Measurements from ENCODE around the gene CDC42SE2. TPM values are rescaled to one million over a fixed set of nuclear protein-coding genes. Genes with fewer than 3 reads are reported as not detected.

CDC42SE2 gene
- total RNA-seq, 1 experiment from 2014 or later: 22.5 TPM

DNA sequence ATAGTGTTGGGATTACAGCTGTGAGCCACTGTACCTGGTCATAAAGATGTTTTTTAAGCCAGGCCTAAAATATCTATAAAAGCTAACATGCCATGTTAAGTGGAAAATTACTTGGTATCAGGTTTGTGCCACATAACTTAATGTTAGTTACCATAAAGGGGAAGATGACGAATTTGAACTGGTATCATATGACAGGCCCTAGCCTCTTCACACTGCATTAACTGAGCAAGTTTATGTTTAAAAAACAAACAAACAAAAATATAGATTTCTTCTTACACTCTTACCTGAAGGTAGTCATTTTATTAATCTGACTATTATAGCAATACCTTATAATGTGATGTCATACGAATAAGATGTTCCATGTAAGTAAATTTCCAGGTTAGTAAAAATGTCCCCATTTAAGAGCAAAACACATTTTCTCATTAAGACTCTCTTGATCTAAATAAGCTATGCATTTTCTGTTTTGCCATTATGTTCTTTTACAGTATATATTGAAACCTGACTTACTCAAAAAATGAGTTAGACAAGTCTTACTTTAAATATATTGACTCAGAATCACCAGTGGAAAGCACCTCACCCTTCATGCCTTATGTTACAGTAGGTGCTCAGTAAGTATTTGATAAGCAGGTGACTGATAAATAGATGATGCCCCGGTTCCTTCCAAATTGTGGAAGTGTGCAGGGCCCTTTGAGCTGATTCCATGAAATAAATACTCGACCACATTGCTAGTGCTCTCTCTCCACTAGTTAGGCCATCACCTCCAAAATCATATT lies 125.4 kb downstream of the CDC42SE2 start:
- Mint-ChIP-seq H3K27ac (peak overlapping the region; percentile 19; the same call in 1 of the 2 replicates), H3K27me3 (ENCODE audit: low read depth) (no peaks in the 10 kb centered on the region), H3K4me1 (peaks cover 14% of the 10 kb centered on the region), H3K9me3 (no peaks in the 10 kb centered on the region), H3K4me3 (no peak overlapping the region), H3K36me3 (peaks cover 29% of the 10 kb centered on the region)
- POLR2A ChIA-PET: interaction anchor here (0.7 kb wide), 1 partner anchor 1476 kb away, joined by 3 read pairs; no protein-coding TSS in a partner anchor
- no peak for DNase-seq (ENCODE audit: low spot score)
- TF ChIP-seq CBFB (CRISPR knock-in tag; IDR thresholded peaks at IDR 0.05; ENCODE audit: low read depth): no peak
- no peak for TF ChIP-seq GTF2I (CRISPR knock-in tag; conservative IDR thresholded peaks at IDR 0.05)
- TF ChIP-seq, protein P1, sequence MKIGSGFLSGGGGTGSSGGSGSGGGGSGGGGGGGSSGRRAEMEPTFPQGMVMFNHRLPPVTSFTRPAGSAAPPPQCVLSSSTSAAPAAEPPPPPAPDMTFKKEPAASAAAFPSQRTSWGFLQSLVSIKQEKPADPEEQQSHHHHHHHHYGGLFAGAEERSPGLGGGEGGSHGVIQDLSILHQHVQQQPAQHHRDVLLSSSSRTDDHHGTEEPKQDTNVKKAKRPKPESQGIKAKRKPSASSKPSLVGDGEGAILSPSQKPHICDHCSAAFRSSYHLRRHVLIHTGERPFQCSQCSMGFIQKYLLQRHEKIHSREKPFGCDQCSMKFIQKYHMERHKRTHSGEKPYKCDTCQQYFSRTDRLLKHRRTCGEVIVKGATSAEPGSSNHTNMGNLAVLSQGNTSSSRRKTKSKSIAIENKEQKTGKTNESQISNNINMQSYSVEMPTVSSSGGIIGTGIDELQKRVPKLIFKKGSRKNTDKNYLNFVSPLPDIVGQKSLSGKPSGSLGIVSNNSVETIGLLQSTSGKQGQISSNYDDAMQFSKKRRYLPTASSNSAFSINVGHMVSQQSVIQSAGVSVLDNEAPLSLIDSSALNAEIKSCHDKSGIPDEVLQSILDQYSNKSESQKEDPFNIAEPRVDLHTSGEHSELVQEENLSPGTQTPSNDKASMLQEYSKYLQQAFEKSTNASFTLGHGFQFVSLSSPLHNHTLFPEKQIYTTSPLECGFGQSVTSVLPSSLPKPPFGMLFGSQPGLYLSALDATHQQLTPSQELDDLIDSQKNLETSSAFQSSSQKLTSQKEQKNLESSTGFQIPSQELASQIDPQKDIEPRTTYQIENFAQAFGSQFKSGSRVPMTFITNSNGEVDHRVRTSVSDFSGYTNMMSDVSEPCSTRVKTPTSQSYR (CRISPR knock-in tag; IDR thresholded peaks at IDR 0.05): no peak
- no peak for TF ChIP-seq MXD4 (CRISPR knock-in tag; IDR thresholded peaks at IDR 0.05; ENCODE audit: borderline replicate concordance)
- TF ChIP-seq JAZF1 (CRISPR knock-in tag; IDR thresholded peaks at IDR 0.05): no peak
- TF ChIP-seq, protein P2, sequence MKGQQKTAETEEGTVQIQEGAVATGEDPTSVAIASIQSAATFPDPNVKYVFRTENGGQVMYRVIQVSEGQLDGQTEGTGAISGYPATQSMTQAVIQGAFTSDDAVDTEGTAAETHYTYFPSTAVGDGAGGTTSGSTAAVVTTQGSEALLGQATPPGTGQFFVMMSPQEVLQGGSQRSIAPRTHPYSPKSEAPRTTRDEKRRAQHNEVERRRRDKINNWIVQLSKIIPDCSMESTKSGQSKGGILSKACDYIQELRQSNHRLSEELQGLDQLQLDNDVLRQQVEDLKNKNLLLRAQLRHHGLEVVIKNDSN (CRISPR knock-in tag; IDR thresholded peaks at IDR 0.05): no peak
- no peak for TF ChIP-seq SP1 (CRISPR knock-in tag; conservative IDR thresholded peaks at IDR 0.05)
- TF ChIP-seq, protein P3, sequence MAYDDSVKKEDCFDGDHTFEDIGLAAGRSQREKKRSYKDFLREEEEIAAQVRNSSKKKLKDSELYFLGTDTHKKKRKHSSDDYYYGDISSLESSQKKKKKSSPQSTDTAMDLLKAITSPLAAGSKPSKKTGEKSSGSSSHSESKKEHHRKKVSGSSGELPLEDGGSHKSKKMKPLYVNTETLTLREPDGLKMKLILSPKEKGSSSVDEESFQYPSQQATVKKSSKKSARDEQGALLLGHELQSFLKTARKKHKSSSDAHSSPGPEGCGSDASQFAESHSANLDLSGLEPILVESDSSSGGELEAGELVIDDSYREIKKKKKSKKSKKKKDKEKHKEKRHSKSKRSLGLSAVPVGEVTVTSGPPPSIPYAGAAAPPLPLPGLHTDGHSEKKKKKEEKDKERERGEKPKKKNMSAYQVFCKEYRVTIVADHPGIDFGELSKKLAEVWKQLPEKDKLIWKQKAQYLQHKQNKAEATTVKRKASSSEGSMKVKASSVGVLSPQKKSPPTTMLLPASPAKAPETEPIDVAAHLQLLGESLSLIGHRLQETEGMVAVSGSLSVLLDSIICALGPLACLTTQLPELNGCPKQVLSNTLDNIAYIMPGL (CRISPR knock-in tag; IDR thresholded peaks at IDR 0.05): no peak
- no peak for TF ChIP-seq NFATC4 (CRISPR knock-in tag; IDR thresholded peaks at IDR 0.05)
- TF ChIP-seq JUN (CRISPR knock-in tag; IDR thresholded peaks at IDR 0.05): no peak
- no peak for TF ChIP-seq ZNF317 (CRISPR knock-in tag; IDR thresholded peaks at IDR 0.05; ENCODE audit: borderline replicate concordance, low read depth)
- CTCF ChIA-PET: no interaction called here
- ATAC-seq: no peak

DNA sequence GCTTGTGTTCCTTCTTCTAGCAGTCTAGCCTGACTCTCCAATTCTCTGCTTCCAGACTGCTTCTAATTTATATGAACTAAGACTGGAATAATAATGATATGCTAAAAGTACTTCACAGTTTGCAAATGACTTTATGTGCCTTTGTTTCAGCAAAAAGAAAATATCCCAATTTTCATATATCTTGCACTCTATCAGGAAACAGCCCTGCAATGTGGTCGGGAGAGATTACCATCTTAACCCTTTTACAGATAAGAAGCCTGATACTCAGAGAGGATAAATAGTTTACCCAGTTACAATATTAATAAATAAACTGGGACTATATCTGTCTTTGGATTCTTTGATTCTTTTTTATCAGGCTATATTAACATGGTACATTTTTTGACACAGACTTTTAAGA lies 126.0 kb downstream of the CDC42SE2 start:
- ChIA-PET CTCF (no interaction called here), POLR2A (interaction anchor here (0.7 kb wide), 1 partner anchor 1476 kb away, joined by 3 read pairs; no protein-coding TSS in a partner anchor)
- Mint-ChIP-seq H3K4me1 (peaks cover 14% of the 10 kb centered on the region), H3K36me3 (peaks cover 30% of the 10 kb centered on the region), H3K27ac (peak overlapping the region; percentile 60; the same call in 1 of the 2 replicates), H3K9me3 (no peaks in the 10 kb centered on the region), H3K27me3 (ENCODE audit: low read depth) (no peaks in the 10 kb centered on the region), H3K4me3 (no peak overlapping the region)
- DNase-seq (ENCODE audit: low spot score) (no peak), ATAC-seq (no peak)
- TF ChIP-seq, protein P4, sequence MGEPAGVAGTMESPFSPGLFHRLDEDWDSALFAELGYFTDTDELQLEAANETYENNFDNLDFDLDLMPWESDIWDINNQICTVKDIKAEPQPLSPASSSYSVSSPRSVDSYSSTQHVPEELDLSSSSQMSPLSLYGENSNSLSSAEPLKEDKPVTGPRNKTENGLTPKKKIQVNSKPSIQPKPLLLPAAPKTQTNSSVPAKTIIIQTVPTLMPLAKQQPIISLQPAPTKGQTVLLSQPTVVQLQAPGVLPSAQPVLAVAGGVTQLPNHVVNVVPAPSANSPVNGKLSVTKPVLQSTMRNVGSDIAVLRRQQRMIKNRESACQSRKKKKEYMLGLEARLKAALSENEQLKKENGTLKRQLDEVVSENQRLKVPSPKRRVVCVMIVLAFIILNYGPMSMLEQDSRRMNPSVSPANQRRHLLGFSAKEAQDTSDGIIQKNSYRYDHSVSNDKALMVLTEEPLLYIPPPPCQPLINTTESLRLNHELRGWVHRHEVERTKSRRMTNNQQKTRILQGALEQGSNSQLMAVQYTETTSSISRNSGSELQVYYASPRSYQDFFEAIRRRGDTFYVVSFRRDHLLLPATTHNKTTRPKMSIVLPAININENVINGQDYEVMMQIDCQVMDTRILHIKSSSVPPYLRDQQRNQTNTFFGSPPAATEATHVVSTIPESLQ (CRISPR knock-in tag; IDR thresholded peaks at IDR 0.05): no peak
- TF ChIP-seq, protein P5, sequence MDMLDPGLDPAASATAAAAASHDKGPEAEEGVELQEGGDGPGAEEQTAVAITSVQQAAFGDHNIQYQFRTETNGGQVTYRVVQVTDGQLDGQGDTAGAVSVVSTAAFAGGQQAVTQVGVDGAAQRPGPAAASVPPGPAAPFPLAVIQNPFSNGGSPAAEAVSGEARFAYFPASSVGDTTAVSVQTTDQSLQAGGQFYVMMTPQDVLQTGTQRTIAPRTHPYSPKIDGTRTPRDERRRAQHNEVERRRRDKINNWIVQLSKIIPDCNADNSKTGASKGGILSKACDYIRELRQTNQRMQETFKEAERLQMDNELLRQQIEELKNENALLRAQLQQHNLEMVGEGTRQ (CRISPR knock-in tag; IDR thresholded peaks at IDR 0.05): no peak
- TF ChIP-seq NR3C1 (CRISPR knock-in tag; conservative IDR thresholded peaks at IDR 0.05; ENCODE audit: low read depth): no peak
- TF ChIP-seq, protein P6, sequence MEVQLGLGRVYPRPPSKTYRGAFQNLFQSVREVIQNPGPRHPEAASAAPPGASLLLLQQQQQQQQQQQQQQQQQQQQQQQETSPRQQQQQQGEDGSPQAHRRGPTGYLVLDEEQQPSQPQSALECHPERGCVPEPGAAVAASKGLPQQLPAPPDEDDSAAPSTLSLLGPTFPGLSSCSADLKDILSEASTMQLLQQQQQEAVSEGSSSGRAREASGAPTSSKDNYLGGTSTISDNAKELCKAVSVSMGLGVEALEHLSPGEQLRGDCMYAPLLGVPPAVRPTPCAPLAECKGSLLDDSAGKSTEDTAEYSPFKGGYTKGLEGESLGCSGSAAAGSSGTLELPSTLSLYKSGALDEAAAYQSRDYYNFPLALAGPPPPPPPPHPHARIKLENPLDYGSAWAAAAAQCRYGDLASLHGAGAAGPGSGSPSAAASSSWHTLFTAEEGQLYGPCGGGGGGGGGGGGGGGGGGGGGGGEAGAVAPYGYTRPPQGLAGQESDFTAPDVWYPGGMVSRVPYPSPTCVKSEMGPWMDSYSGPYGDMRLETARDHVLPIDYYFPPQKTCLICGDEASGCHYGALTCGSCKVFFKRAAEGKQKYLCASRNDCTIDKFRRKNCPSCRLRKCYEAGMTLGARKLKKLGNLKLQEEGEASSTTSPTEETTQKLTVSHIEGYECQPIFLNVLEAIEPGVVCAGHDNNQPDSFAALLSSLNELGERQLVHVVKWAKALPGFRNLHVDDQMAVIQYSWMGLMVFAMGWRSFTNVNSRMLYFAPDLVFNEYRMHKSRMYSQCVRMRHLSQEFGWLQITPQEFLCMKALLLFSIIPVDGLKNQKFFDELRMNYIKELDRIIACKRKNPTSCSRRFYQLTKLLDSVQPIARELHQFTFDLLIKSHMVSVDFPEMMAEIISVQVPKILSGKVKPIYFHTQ (CRISPR knock-in tag; IDR thresholded peaks at IDR 0.05): no peak
- no peak for TF ChIP-seq GABPB1 (CRISPR knock-in tag; IDR thresholded peaks at IDR 0.05)
- no peak for TF ChIP-seq ZNF121 (CRISPR knock-in tag; IDR thresholded peaks at IDR 0.05)
- TF ChIP-seq TCF7 (CRISPR knock-in tag; IDR thresholded peaks at IDR 0.05; ENCODE audit: low read depth): no peak
- TF ChIP-seq SMAD4 (CRISPR knock-in tag; IDR thresholded peaks at IDR 0.05): no peak
- no peak for TF ChIP-seq SOX15 (CRISPR knock-in tag; IDR thresholded peaks at IDR 0.05)
- TF ChIP-seq, protein P7, sequence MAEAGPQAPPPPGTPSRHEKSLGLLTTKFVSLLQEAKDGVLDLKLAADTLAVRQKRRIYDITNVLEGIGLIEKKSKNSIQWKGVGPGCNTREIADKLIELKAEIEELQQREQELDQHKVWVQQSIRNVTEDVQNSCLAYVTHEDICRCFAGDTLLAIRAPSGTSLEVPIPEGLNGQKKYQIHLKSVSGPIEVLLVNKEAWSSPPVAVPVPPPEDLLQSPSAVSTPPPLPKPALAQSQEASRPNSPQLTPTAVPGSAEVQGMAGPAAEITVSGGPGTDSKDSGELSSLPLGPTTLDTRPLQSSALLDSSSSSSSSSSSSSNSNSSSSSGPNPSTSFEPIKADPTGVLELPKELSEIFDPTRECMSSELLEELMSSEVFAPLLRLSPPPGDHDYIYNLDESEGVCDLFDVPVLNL (CRISPR knock-in tag; IDR thresholded peaks at IDR 0.05; ENCODE audit: borderline replicate concordance, low read depth): no peak
- no peak for TF ChIP-seq CREB1 (CRISPR knock-in tag; IDR thresholded peaks at IDR 0.05)
